Endothelial cell of umbilical vein (primary cell): ENCODE data around the gene AKAP11. TPM values are rescaled to one million over a fixed set of nuclear protein-coding genes. Genes with fewer than 3 reads are reported as not detected.

Experiments
- BruUV-seq: library from RNA; stranded (reverse); fragments of 400-500 nt; replicated peaks from 2 replicates; lab custom pipeline; 2021; lab: Mats Ljungman, UMichigan
- CTCF ChIA-PET: fragments of 300-600, 350-600 bp; sonication (Branson Sonifier 250); formaldehyde crosslinking; loops from one replicate; lab custom pipeline; 2021; ENCODE audit warnings: antibody characterized with exemption, inconsistent platforms; lab: Charles Lee
- POLR2A ChIA-PET: fragments of 300-600, 350-600 bp; sonication (Branson Sonifier 250); formaldehyde crosslinking; loops from one replicate; lab custom pipeline; 2021; ENCODE audit warnings: antibody characterized with exemption, inconsistent platforms; lab: Charles Lee
- DNase-seq: peaks from one replicate; pipeline ENCODE4 v3.0.0-alpha.2; 2011; ENCODE audit warnings: low read depth, low spot score
- FAIRE-seq: peaks from 2 replicates; lab custom pipeline; 2011; peaks lifted over from hg19 to GRCh38; lab: Jason Lieb, UNC
- H2AFZ ChIP-seq: 2 replicates; pipeline ENCODE4 v1.6.0; 2012; ENCODE audit warnings: low read depth, low read length, control low read depth, inconsistent platforms
- H3K27ac ChIP-seq: 2 replicates; pipeline ENCODE4 v1.5.1; 2011; ENCODE audit warnings: low read depth, mild to moderate bottlenecking, control low read depth, low read length, moderate library complexity; ENCODE audit not compliant: insufficient read depth
- H3K27me3 ChIP-seq, 2 experiments: 2 replicates each; pipeline versions ENCODE4 v1.6.0 to v1.6.1; 2011; ENCODE audit warnings: low read length in 2 of 2, mixed read lengths in 1 of 2; ENCODE audit not compliant: control insufficient read depth in 2 of 2, insufficient read depth in 2 of 2
- H3K36me3 ChIP-seq, 2 experiments: 2 replicates in 1 of 2; 3 replicates in 1 of 2; pipeline ENCODE4 v1.5.1; 2011; ENCODE audit warnings: low read length in 2 of 2, mild to moderate bottlenecking in 1 of 2, moderate library complexity in 1 of 2; ENCODE audit not compliant: control insufficient read depth in 2 of 2, insufficient read depth in 2 of 2; ENCODE audit errors: extremely low read depth in 1 of 2
- H3K4me1 ChIP-seq: 3 replicates; pipeline ENCODE4 v1.5.1; 2011; ENCODE audit warnings: mild to moderate bottlenecking, low read length; ENCODE audit not compliant: control insufficient read depth, insufficient read depth; ENCODE audit errors: extremely low read depth
- H3K4me2 ChIP-seq: 2 replicates; pipeline ENCODE4 v1.6.1; 2011; ENCODE audit warnings: low read length, control low read depth, mixed read lengths; ENCODE audit not compliant: insufficient read depth
- H3K4me3 ChIP-seq, 3 experiments: fragments of 200-600 bp in 1 of 3; sonication (generic), shearing (Covaris generic) in 1 of 3; replicated peaks in 1 of 3; 2 replicates each; pipeline ENCODE4 v1.5.1; 2011 to 2016; ENCODE audit warnings: control low read depth in 3 of 3, low read length in 3 of 3, mild to moderate bottlenecking in 2 of 3, inconsistent platforms in 1 of 3, low read depth in 1 of 3, moderate library complexity in 1 of 3; ENCODE audit not compliant: insufficient read depth in 1 of 3
- H3K79me2 ChIP-seq: 2 replicates; pipeline ENCODE4 v1.6.0; 2012; ENCODE audit warnings: low read length, inconsistent platforms; ENCODE audit not compliant: control insufficient read depth, insufficient read depth
- H3K9ac ChIP-seq: replicated peaks from 2 replicates; pipeline ENCODE3; 2011; ENCODE audit warnings: low read length, control low read depth; ENCODE audit not compliant: insufficient read depth; ENCODE audit errors: extremely low read depth
- H3K9me1 ChIP-seq: replicated peaks from 3 replicates; pipeline ENCODE4 v1.6.0; 2011; ENCODE audit warnings: mild to moderate bottlenecking, low read length; ENCODE audit not compliant: control insufficient read depth, insufficient read depth; ENCODE audit errors: extremely low read depth
- H3K9me3 ChIP-seq: replicated peaks from 2 replicates; pipeline ENCODE4 v1.5.1; 2012; ENCODE audit warnings: low read length, inconsistent platforms; ENCODE audit not compliant: control insufficient read depth, insufficient read depth
- H4K20me1 ChIP-seq: replicated peaks from 2 replicates; pipeline ENCODE3; 2011; ENCODE audit warnings: mild to moderate bottlenecking, low read length; ENCODE audit not compliant: control insufficient read depth, insufficient read depth; ENCODE audit errors: extremely low read depth
- CTCF ChIP-seq, 2 donors: IDR thresholded peaks; 1 replicate in 1 of 2; 2 replicates in 1 of 2; pipeline ENCODE4 v1.5.1; 2011; ENCODE audit warnings: low read length in 2 of 2, mild to moderate bottlenecking in 2 of 2, moderate library complexity in 2 of 2, control low read depth in 1 of 2, inconsistent platforms in 1 of 2, low read depth in 1 of 2; ENCODE audit not compliant: insufficient read depth in 1 of 2; ENCODE audit errors: extremely low read depth in 1 of 2
- EZH2 ChIP-seq: IDR thresholded peaks from 2 replicates; pipeline ENCODE4 v1.6.1; 2012; ENCODE audit warnings: borderline replicate concordance, low read depth, mild to moderate bottlenecking, moderate library complexity, low read length, inconsistent platforms; ENCODE audit not compliant: severe bottlenecking
- GATA2 ChIP-seq: IDR thresholded peaks from 2 replicates; pipeline ENCODE4 v1.7.0; 2011; ENCODE audit warnings: low read depth, mild to moderate bottlenecking, moderate library complexity, mixed read lengths, low read length; ENCODE audit not compliant: insufficient read length, insufficient read depth
- MAX ChIP-seq: IDR thresholded peaks from 2 replicates; pipeline ENCODE4 v1.6.1; 2011; ENCODE audit not compliant: insufficient read depth, insufficient read length
- POLR2AphosphoS5 ChIP-seq: IDR thresholded peaks from 2 replicates; pipeline ENCODE4 v1.6.1; 2012; ENCODE audit warnings: low read depth, mild to moderate bottlenecking, control low read depth, low read length, moderate library complexity; ENCODE audit not compliant: insufficient read depth
- dilution Hi-C: fragments of 300-500 bp; cut with MboI; formaldehyde crosslinking; loops from one replicate; pipeline ENCODE4 v1.15.0; 2019; ENCODE audit warnings: low sequenced_read_pairs; ENCODE audit not compliant: extremely low pct_ligation_motif_present
- intact Hi-C: fragments of 100-400 bp; cut with micrococcal nuclease; formaldehyde crosslinking; loops from one replicate; pipeline ENCODE4 v1.10.0; 2022
- polyA plus RNA-seq, 4 experiments: library from polyadenylated mRNA; depleted of rRNA in 3 of 4; stranded (reverse) in 3 of 4; unstranded in 1 of 4; fragments of >200 nt; gene quantifications; 2 replicates each; pipeline versions ENCODE4 v1.2.1 to v1.2.3, GENCODE V29; 2011 to 2012; ENCODE audit warnings: missing spikeins in 1 of 4
- total RNA-seq: library from RNA; stranded (reverse); gene quantifications from 2 replicates; pipeline ENCODE4 v1.2.3, GENCODE V29; 2021

AKAP11 gene
- total and polyA plus RNA-seq, 2 donors (not counting 3 experiments of a cell fraction or from before 2014, with no cell fraction given), result 4.9 to 20.2 TPM

DNA sequence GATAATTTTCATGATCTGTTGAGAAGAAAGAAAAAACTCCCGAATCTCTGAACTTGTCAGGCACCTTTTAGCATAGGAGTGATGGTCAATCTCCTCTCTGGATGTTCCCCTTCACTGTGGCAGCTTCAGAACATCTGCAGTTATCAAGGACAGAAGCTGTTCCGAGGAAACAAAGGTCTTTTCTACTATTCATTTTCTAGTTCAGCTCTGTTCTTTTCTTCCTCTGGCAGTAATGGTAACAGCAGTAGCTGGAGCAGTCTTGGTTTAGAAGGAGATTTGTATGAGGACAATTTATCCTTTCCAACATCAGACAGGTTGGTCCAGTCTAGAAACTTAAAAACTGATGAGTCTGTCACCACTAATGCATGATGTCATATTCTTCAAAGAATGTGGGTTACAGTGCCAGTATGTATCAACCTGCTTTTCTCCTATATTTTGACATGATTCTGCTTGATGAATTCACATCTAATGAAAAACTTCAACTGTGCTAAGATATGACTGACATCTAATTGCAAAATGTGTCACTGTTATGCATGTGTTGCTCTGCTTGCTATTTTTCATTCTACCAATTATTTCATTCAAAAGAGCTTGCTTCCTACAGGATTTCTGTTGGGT lies 41.0 kb downstream of the AKAP11 start:
- CTCF ChIA-PET, result no interaction called here
- dilution Hi-C loops, result no loop called here
- Histone ChIP-seq H3K9me1 (peaks cover 2% of the 10 kb centered on the region), H4K20me1 (no peaks in the 10 kb centered on the region), H3K4me1 (no peaks in the 10 kb centered on the region), H3K27ac (no peak overlapping the region), H3K9me3 (no peaks in the 10 kb centered on the region), H3K4me2 (no peak overlapping the region), H3K9ac (no peak overlapping the region), H2AFZ (no peak overlapping the region), H3K27me3 (no peaks in the 10 kb centered on the region), H3K79me2 (no peaks in the 10 kb centered on the region), H3K4me3 (no peak overlapping the region), H3K36me3 (peaks cover 3% of the 10 kb centered on the region in 2 experiments)
- BruUV-seq, result no TSS peak
- intact Hi-C loops, result no loop called here
- TF ChIP-seq POLR2AphosphoS5, result no peak
- TF ChIP-seq MAX, result no peak
- no peak for TF ChIP-seq CTCF (IDR thresholded peaks at IDR 0.05; ENCODE audit: extremely low read depth in 1 of 2, insufficient read depth in 1 of 2, low read depth in 1 of 2, low read length in 2 of 2)
- TF ChIP-seq EZH2, result no peak
- no peak for DNase-seq
- FAIRE-seq, result peak; percentile 12
- POLR2A ChIA-PET, result no interaction called here

DNA sequence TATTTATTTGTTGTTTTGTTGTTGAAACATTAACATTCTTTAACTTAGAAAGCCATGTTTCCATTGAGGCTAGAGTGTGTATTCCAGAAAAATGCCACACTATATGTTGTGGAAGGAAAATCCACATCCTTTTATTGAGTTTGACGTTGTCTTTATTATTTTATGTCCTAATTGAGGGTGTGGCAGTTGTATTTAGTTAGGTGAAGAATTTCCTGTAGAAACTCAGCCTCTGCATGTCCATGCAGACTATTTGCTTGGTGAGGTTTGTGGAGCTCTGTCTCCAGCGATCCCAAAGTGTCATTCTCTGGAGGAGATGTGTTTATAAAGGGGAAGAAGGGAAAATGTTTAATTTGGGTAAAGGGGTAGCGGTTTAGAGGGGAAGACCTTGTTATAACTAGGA lies 46.6 kb downstream of the AKAP11 start:
- no peaks in the 10 kb centered on the region for H4K20me1 ChIP-seq
- H3K4me2 ChIP-seq, result no peak overlapping the region
- H3K27me3 ChIP-seq, result no peaks in the 10 kb centered on the region
- DNase-seq (no peak), FAIRE-seq (no peak)
- no peaks in the 10 kb centered on the region for H3K9me1 ChIP-seq
- no peaks in the 10 kb centered on the region for H3K4me1 ChIP-seq
- no peaks in the 10 kb centered on the region for H3K79me2 ChIP-seq
- dilution Hi-C loops (no loop called here), intact Hi-C loops (no loop called here)
- no peaks in the 10 kb centered on the region for H3K36me3 ChIP-seq
- H3K4me3 ChIP-seq, result no peak overlapping the region
- ChIA-PET CTCF (no interaction called here), POLR2A (no interaction called here)
- H3K27ac ChIP-seq, result no peak overlapping the region
- no peak overlapping the region for H3K9ac ChIP-seq
- H2AFZ ChIP-seq, result no peak overlapping the region
- no peaks in the 10 kb centered on the region for H3K9me3 ChIP-seq
- TF ChIP-seq POLR2AphosphoS5, result no peak
- TF ChIP-seq GATA2, result no peak
- BruUV-seq, result no TSS peak
